SK-N-SH (cell line): ENCODE data around the gene UBE2D2. TPM values are rescaled to one million over a fixed set of nuclear protein-coding genes. Genes with fewer than 3 reads are reported as not detected.

ENCODE experiments used
- CTCF ChIA-PET: fragments of 300-600, 350-600 bp; formaldehyde crosslinking; extraction: SDS; loops from one replicate; lab custom pipeline; 2021; lab: Yijun Ruan, JAX
- POLR2A ChIA-PET: fragments of 350-600 bp; sonication (Branson Sonifier 250); formaldehyde crosslinking; extraction: SDS; loops from one replicate; lab custom pipeline; 2020; ENCODE audit warnings: antibody characterized with exemption, inconsistent platforms; lab: Yijun Ruan, JAX
- DNase-seq: peaks from one replicate; pipeline ENCODE4 v3.0.0; 2012
- H2AFZ ChIP-seq: fragments of 200-600 bp; sonication (generic); 2 replicates; pipeline ENCODE4 v1.8.1; 2016; ENCODE audit warnings: antibody characterized with exemption, mild to moderate bottlenecking, low read depth
- H3F3A ChIP-seq: fragments of 200-600 bp; sonication (generic); replicated peaks from 2 replicates; pipeline ENCODE3; 2016; ENCODE audit warnings: antibody characterized with exemption, mild to moderate bottlenecking; ENCODE audit not compliant: insufficient read depth
- H3K27ac ChIP-seq, 2 experiments: fragments of 200-500 bp in 1 of 2; fragments of 200-600 bp in 1 of 2; sonication (Bioruptor generic) in 1 of 2; sonication (generic), shearing (Covaris generic) in 1 of 2; 2 replicates each; pipeline versions ENCODE4 v1.5.1 to v1.6.1; 2014 to 2016; ENCODE audit warnings: low read depth in 2 of 2, inconsistent platforms in 1 of 2, low read length in 1 of 2, mild to moderate bottlenecking in 1 of 2, mixed read lengths in 1 of 2
- H3K27me3 ChIP-seq: fragments of 200-600 bp; sonication (generic), shearing (Covaris generic); 2 replicates; pipeline ENCODE4 v1.6.1; 2016; ENCODE audit warnings: mixed run types; ENCODE audit not compliant: insufficient read depth
- H3K36me3 ChIP-seq, 2 experiments: fragments of 200-500 bp in 1 of 2; fragments of 200-600 bp in 1 of 2; sonication (Bioruptor generic) in 1 of 2; sonication (generic) in 1 of 2; replicated peaks in 1 of 2; 2 replicates each; pipeline versions ENCODE3 to v1.5.1; 2014 to 2016; ENCODE audit warnings: low read length in 1 of 2, mild to moderate bottlenecking in 1 of 2; ENCODE audit not compliant: insufficient read depth in 2 of 2, control insufficient read depth in 1 of 2
- H3K4me1 ChIP-seq, 2 experiments: fragments of 200-500 bp in 1 of 2; fragments of 200-600 bp in 1 of 2; sonication (Bioruptor generic) in 1 of 2; sonication (generic), shearing (Covaris generic) in 1 of 2; 2 replicates each; pipeline versions ENCODE4 v1.5.1 to v1.6.1; 2014 to 2016; ENCODE audit warnings: low read depth in 1 of 2, low read length in 1 of 2, mixed run types in 1 of 2; ENCODE audit not compliant: insufficient read depth in 2 of 2, control insufficient read depth in 1 of 2
- H3K4me2 ChIP-seq: fragments of 200-600 bp; sonication (generic), shearing (Covaris generic); 2 replicates; pipeline ENCODE4 v1.6.1; 2017; ENCODE audit warnings: mixed run types
- H3K4me3 ChIP-seq, 2 experiments: fragments of 200-500 bp in 1 of 2; fragments of 200-600 bp in 1 of 2; sonication (Bioruptor generic) in 1 of 2; sonication (generic), shearing (Covaris generic) in 1 of 2; 2 replicates each; pipeline versions ENCODE4 v1.5.1 to v1.8.1; 2014 to 2016; ENCODE audit warnings: low read depth in 2 of 2, inconsistent platforms in 1 of 2, low read length in 1 of 2, mild to moderate bottlenecking in 1 of 2, mixed read lengths in 1 of 2, moderate library complexity in 1 of 2
- H3K79me2 ChIP-seq: fragments of 200-600 bp; sonication (generic); 2 replicates; pipeline ENCODE4 v1.8.1; 2017; ENCODE audit warnings: mild to moderate bottlenecking; ENCODE audit not compliant: insufficient read depth
- H3K9ac ChIP-seq: fragments of 200-600 bp; sonication (generic); 2 replicates; pipeline ENCODE4 v1.6.1; 2017; ENCODE audit warnings: mixed run types
- H3K9me2 ChIP-seq: fragments of 200-600 bp; sonication (generic); 2 replicates; pipeline ENCODE4 v1.6.1; 2017; ENCODE audit warnings: mixed run types
- H3K9me3 ChIP-seq: fragments of 200-600 bp; sonication (generic); 2 replicates; pipeline ENCODE4 v1.6.1; 2017; ENCODE audit warnings: mixed run types, mild to moderate bottlenecking, moderate library complexity
- H4K20me1 ChIP-seq: fragments of 200-600 bp; sonication (generic); 2 replicates; pipeline ENCODE4 v1.6.1; 2017; ENCODE audit warnings: mild to moderate bottlenecking, mixed run types; ENCODE audit not compliant: insufficient read depth
- CHD2 ChIP-seq: fragments of 150-350 bp; IDR thresholded peaks from 2 replicates; pipeline ENCODE4 v1.6.1; 2018; ENCODE audit warnings: low read length; ENCODE audit not compliant: partially characterized antibody
- CTCF ChIP-seq: fragments of 200-600 bp; sonication (generic); IDR thresholded peaks from 2 replicates; pipeline ENCODE4 v1.6.1; 2017; ENCODE audit warnings: antibody characterized with exemption, mild to moderate bottlenecking, moderate library complexity
- ELF1 ChIP-seq: IDR thresholded peaks from 2 replicates; pipeline ENCODE4 v1.4.0; 2012
- EP300 ChIP-seq, 2 experiments: IDR thresholded peaks; 2 replicates each; pipeline versions ENCODE4 v1.4.0 to v1.6.1; 2012; ENCODE audit warnings: borderline replicate concordance in 1 of 2, low read depth in 1 of 2, low read length in 1 of 2
- EZH2phosphoT487 ChIP-seq: fragments of 200-600 bp; sonication (generic); IDR thresholded peaks from 2 replicates; pipeline ENCODE4 v1.6.1; 2017; ENCODE audit warnings: low read depth, mixed run types, mild to moderate bottlenecking, antibody characterized with exemption, moderate library complexity, borderline replicate concordance
- FOSL2 ChIP-seq: IDR thresholded peaks from 2 replicates; pipeline ENCODE4 v1.4.0; 2012; ENCODE audit warnings: low read depth, mild to moderate bottlenecking, moderate library complexity, borderline replicate concordance
- FOXJ3 ChIP-seq: sonication (generic); formaldehyde crosslinking; IDR thresholded peaks from 2 replicates; pipeline ENCODE4 v1.5.1; 2020; ENCODE audit warnings: mild to moderate bottlenecking, missing genetic modification reagents
- FOXM1 ChIP-seq: IDR thresholded peaks from 2 replicates; pipeline ENCODE4 v1.4.0; 2012; ENCODE audit warnings: low read depth, mild to moderate bottlenecking
- GATA2 ChIP-seq: sonication (generic); formaldehyde crosslinking; IDR thresholded peaks from 2 replicates; pipeline ENCODE4 v1.5.0; 2020; ENCODE audit warnings: mild to moderate bottlenecking, missing genetic modification reagents
- IRF3 ChIP-seq: fragments of 150-350 bp; IDR thresholded peaks from 2 replicates; pipeline ENCODE4 v1.6.1; 2016; ENCODE audit warnings: mild to moderate bottlenecking, low read depth, low read length
- JUND ChIP-seq: IDR thresholded peaks from 2 replicates; pipeline ENCODE4 v1.4.0; 2012
- MXI1 ChIP-seq: IDR thresholded peaks from 2 replicates; pipeline ENCODE4 v1.6.1; 2012; ENCODE audit warnings: mild to moderate bottlenecking, low read depth, low read length, improper control_type of control experiment
- NRF1 ChIP-seq: IDR thresholded peaks from 2 replicates; pipeline ENCODE4 v1.6.1; 2012; ENCODE audit warnings: low read depth, mild to moderate bottlenecking, low read length
- RAD21 ChIP-seq: IDR thresholded peaks from 2 replicates; pipeline ENCODE4 v1.6.1; 2012; ENCODE audit warnings: mild to moderate bottlenecking, low read length
- RCOR1 ChIP-seq: fragments of 150-350 bp; IDR thresholded peaks from 2 replicates; pipeline ENCODE4 v1.6.1; 2017; ENCODE audit warnings: antibody characterized with exemption, low read length
- RFX5 ChIP-seq: IDR thresholded peaks from 2 replicates; pipeline ENCODE4 v1.6.1; 2012; ENCODE audit warnings: mild to moderate bottlenecking, improper control_type of control experiment, low read length
- SMC3 ChIP-seq: IDR thresholded peaks from 2 replicates; pipeline ENCODE4 v1.6.1; 2012; ENCODE audit warnings: low read depth, low read length, improper control_type of control experiment
- TAF1 ChIP-seq: IDR thresholded peaks from 2 replicates; pipeline ENCODE4 v1.6.1; 2012; ENCODE audit warnings: low read depth, mild to moderate bottlenecking, low read length, moderate library complexity, borderline replicate concordance
- TCF12 ChIP-seq: IDR thresholded peaks from 2 replicates; pipeline ENCODE4 v1.4.0; 2012
- TEAD4 ChIP-seq: IDR thresholded peaks from 2 replicates; pipeline ENCODE4 v1.4.0; 2012; ENCODE audit warnings: mild to moderate bottlenecking, borderline replicate concordance; ENCODE audit not compliant: insufficient read depth
- USF1 ChIP-seq: IDR thresholded peaks from 2 replicates; pipeline ENCODE4 v1.4.0; 2012; ENCODE audit warnings: low read depth, borderline replicate concordance
- YY1 ChIP-seq: IDR thresholded peaks from 2 replicates; pipeline ENCODE4 v1.4.0; 2012; ENCODE audit warnings: low read depth, mild to moderate bottlenecking
- WGBS: methylation state at CpG from one replicate; pipeline ENCODE4 v1.1.6; 2017; ENCODE audit warnings: low lambda C conversion rate; 5-methylcytosine and 5-hydroxymethylcytosine counted together
- polyA plus RNA-seq, 3 experiments: library from polyadenylated mRNA; depleted of rRNA; stranded (reverse); fragments of >200 nt; gene quantifications; 2 replicates each; pipeline ENCODE4 v1.2.3, GENCODE V29; 2012

The UBE2D2 gene
- polyA plus RNA-seq, 1 of the 3 experiments (the other 2 are of a cell fraction): 24.5 TPM

GRCh38 chr5:139633295-139634027, 72.3 kb downstream of the UBE2D2 start:
- peak; percentile 77 for DNase-seq
- H3K4me3 ChIP-seq: no peak overlapping the region; a peak in 1 of 4 replicates
- no peak overlapping the region for H2AFZ ChIP-seq
- H3K4me2 ChIP-seq: no peak overlapping the region
- peaks cover 29 to 43% of the 10 kb centered on the region in 2 experiments for H3K4me1 ChIP-seq
- peaks cover 4% of the 10 kb centered on the region for H4K20me1 ChIP-seq
- TF ChIP-seq TEAD4 (no peak), SMC3 (peak; percentile 90), RAD21 (peak; percentile 97), MXI1 (peak; percentile 82; the same call in 1 of the 2 replicates), FOSL2 (no peak), GATA2 (CRISPR knock-in tag) (no peak), CHD2 (peak; percentile 16), NRF1 (no peak), FOXJ3 (CRISPR knock-in tag) (no peak), EZH2phosphoT487 (no peak), JUND (no peak), FOXM1 (no peak), RCOR1 (0 out of 2 replicates have a peak, but pooled peaks have one; percentile 35), CTCF (peak; percentile 98)
- no peaks in the 10 kb centered on the region for H3K9me3 ChIP-seq
- H3K9ac ChIP-seq: no peak overlapping the region
- H3K9me2 ChIP-seq: no peaks in the 10 kb centered on the region
- ChIA-PET POLR2A (interaction anchor here (0.8 to 5.6 kb wide), 7 partner anchors 14 to 142 kb away, joined by 3 to 23 read pairs (median 3); partner anchors contain the start of genes CXXC5 and UBE2D2), CTCF (interaction anchor here (0.6 to 22.4 kb wide), 46 partner anchors 8 to 510 kb away, joined by 3 to 627 read pairs (median 5); partner anchors contain the start of genes CXXC5 and UBE2D2)
- WGBS: 0% methylated on average over 4 of the region's 6 CpGs
- H3K27ac ChIP-seq: peak overlapping the region in 1 of 2 experiments; percentile 12; a peak in 1 of 4 replicates
- H3K79me2 ChIP-seq: peaks cover 28% of the 10 kb centered on the region; the same call in 1 of the 2 replicates
- H3K36me3 ChIP-seq: peaks cover 8 to 15% of the 10 kb centered on the region in 2 experiments
- no peaks in the 10 kb centered on the region for H3K27me3 ChIP-seq
- peaks cover 57% of the 10 kb centered on the region for H3F3A ChIP-seq

- H3K4me2 ChIP-seq: no peak overlapping the region
- POLR2A ChIA-PET: interaction anchor here (1.0 to 5.6 kb wide), 6 partner anchors 27 to 141 kb away, joined by 3 to 23 read pairs (median 4); partner anchors contain the start of gene UBE2D2
- WGBS: no CpG with 5 or more reads among the region's 2 CpGs
Observed at GRCh38 chr5:139634028-139634325, 72.8 kb downstream of the UBE2D2 start.

More at GRCh38 chr5:139634028-139634325, 72.8 kb downstream of the UBE2D2 start:
- TF ChIP-seq FOSL2 (no peak), ELF1 (no peak), GATA2 (CRISPR knock-in tag) (no peak), EP300 (IDR thresholded peaks at IDR 0.05; ENCODE audit: borderline replicate concordance in 1 of 2, low read depth in 1 of 2, low read length in 1 of 2) (no peak), RFX5 (no peak), TAF1 (no peak), TCF12 (no peak), YY1 (no peak), CHD2 (no peak), EZH2phosphoT487 (no peak), IRF3 (no peak), USF1 (no peak), FOXJ3 (CRISPR knock-in tag) (no peak)
- TF ChIP-seq, all 33 proteins: peak for 0
- CTCF ChIA-PET: interaction anchor here (0.6 to 22.4 kb wide), 43 partner anchors 9 to 510 kb away, joined by 3 to 627 read pairs (median 5); partner anchors contain the start of genes CXXC5 and UBE2D2
- Histone ChIP-seq H3K27ac (no peak overlapping the region; a peak in 1 of 4 replicates), H3K9ac (no peak overlapping the region), H4K20me1 (peaks cover 4% of the 10 kb centered on the region), H3K9me2 (no peaks in the 10 kb centered on the region), H3K4me3 (no peak overlapping the region), H3K79me2 (peaks cover 28% of the 10 kb centered on the region; the same call in 1 of the 2 replicates), H3K9me3 (no peaks in the 10 kb centered on the region), H3K27me3 (no peaks in the 10 kb centered on the region), H3K36me3 (peaks cover 8 to 12% of the 10 kb centered on the region in 2 experiments), H3K4me1 (peaks cover 34 to 48% of the 10 kb centered on the region in 2 experiments), H3F3A (peaks cover 57% of the 10 kb centered on the region), H2AFZ (no peak overlapping the region)
- no peak for DNase-seq
